CD14-positive monocyte (primary cell): ENCODE data around the gene TPGS2. TPM values are rescaled to one million over a fixed set of nuclear protein-coding genes. Genes with fewer than 3 reads are reported as not detected.

Experiments used
- DNase-seq, 3 donors: peaks; one replicate each; pipeline ENCODE4 v3.0.0-alpha.2; 2011 to 2022
- H2AFZ ChIP-seq: 2 replicates; pipeline ENCODE4 v1.6.0; 2012; ENCODE audit warnings: mild to moderate bottlenecking, low read depth, low read length, inconsistent platforms; ENCODE audit not compliant: insufficient read depth, poor library complexity, severe bottlenecking
- H3K27ac ChIP-seq, 2 donors: 1 replicate in 1 of 2; 2 replicates in 1 of 2; pipeline ENCODE4 v1.5.1; 2012 to 2013; ENCODE audit warnings: low read length in 2 of 2, control low read depth in 1 of 2, inconsistent platforms in 1 of 2, low read depth in 1 of 2, mild to moderate bottlenecking in 1 of 2
- H3K27me3 ChIP-seq, 2 donors: one replicate each; pipeline versions ENCODE4 v1.6.0 to v1.6.1; 2011 to 2013; ENCODE audit warnings: low read length in 2 of 2; ENCODE audit not compliant: control insufficient read depth in 2 of 2, insufficient read depth in 2 of 2
- H3K36me3 ChIP-seq, 2 donors: replicated peaks in 1 of 2; 1 replicate in 1 of 2; 2 replicates in 1 of 2; pipeline versions ENCODE4 v1.5.1 to v1.6.1; 2012 to 2013; ENCODE audit warnings: low read length in 2 of 2, control low read depth in 1 of 2, inconsistent platforms in 1 of 2, mild to moderate bottlenecking in 1 of 2; ENCODE audit not compliant: insufficient read depth in 2 of 2, control insufficient read depth in 1 of 2
- H3K4me1 ChIP-seq, 2 donors: 1 replicate in 1 of 2; 2 replicates in 1 of 2; pipeline versions ENCODE4 v1.5.1 to v1.6.1; 2012 to 2013; ENCODE audit warnings: low read length in 2 of 2, control low read depth in 1 of 2, inconsistent platforms in 1 of 2, mild to moderate bottlenecking in 1 of 2, moderate library complexity in 1 of 2; ENCODE audit not compliant: insufficient read depth in 2 of 2, control insufficient read depth in 1 of 2
- H3K4me2 ChIP-seq: replicated peaks from 2 replicates; pipeline ENCODE3; 2012; ENCODE audit warnings: low read length, moderate library complexity, mild to moderate bottlenecking; ENCODE audit not compliant: poor library complexity, severe bottlenecking; ENCODE audit errors: extremely low read depth
- H3K4me3 ChIP-seq, 3 experiments: fragments of 200-600 bp in 1 of 3; sonication (generic) in 1 of 3; replicated peaks in 1 of 3; 1 replicate in 2 of 3; 2 replicates in 1 of 3; pipeline ENCODE4 v1.5.1; 2011 to 2013; ENCODE audit warnings: low read length in 3 of 3, mild to moderate bottlenecking in 3 of 3, control low read depth in 2 of 3, low read depth in 2 of 3, inconsistent platforms in 1 of 3, moderate library complexity in 1 of 3
- H3K79me2 ChIP-seq: 2 replicates; pipeline ENCODE4 v1.6.0; 2012; ENCODE audit warnings: mild to moderate bottlenecking, control low read depth, inconsistent platforms, low read length, moderate library complexity; ENCODE audit not compliant: insufficient read depth
- H3K9ac ChIP-seq: 2 replicates; pipeline ENCODE4 v1.6.0; 2017; ENCODE audit warnings: low read length, mild to moderate bottlenecking; ENCODE audit not compliant: insufficient read depth, poor library complexity, severe bottlenecking
- H3K9me3 ChIP-seq, 2 donors: replicated peaks in 1 of 2; 1 replicate in 1 of 2; 2 replicates in 1 of 2; pipeline versions ENCODE4 v1.5.1 to v1.6.1; 2012 to 2013; ENCODE audit warnings: low read length in 2 of 2, control low read depth in 1 of 2; ENCODE audit not compliant: control insufficient read depth in 1 of 2, insufficient read depth in 1 of 2
- H4K20me1 ChIP-seq: 2 replicates; pipeline ENCODE4 v1.6.0; 2012; ENCODE audit warnings: mild to moderate bottlenecking, low read length, control low read depth, moderate library complexity; ENCODE audit not compliant: insufficient read depth
- H3K27ac Mint-ChIP-seq, 7 donors: one replicate each; pipeline ENCODE4 v1.8.0; 2020; ENCODE audit warnings: mild to moderate bottlenecking in 7 of 7, mixed read lengths in 7 of 7, moderate library complexity in 6 of 7, inconsistent platforms in 2 of 7
- H3K27me3 Mint-ChIP-seq, 3 donors: one replicate each; pipeline ENCODE4 v1.8.0; 2021 to 2022; ENCODE audit warnings: low read depth in 3 of 3, mild to moderate bottlenecking in 3 of 3, mixed read lengths in 3 of 3, moderate library complexity in 3 of 3, inconsistent platforms in 1 of 3
- H3K36me3 Mint-ChIP-seq, 2 donors: one replicate each; pipeline ENCODE4 v1.8.0; 2020; ENCODE audit warnings: mixed read lengths in 2 of 2, inconsistent platforms in 1 of 2, mild to moderate bottlenecking in 1 of 2
- H3K4me1 Mint-ChIP-seq: one replicate; pipeline ENCODE4 v1.8.0; 2020; ENCODE audit warnings: mild to moderate bottlenecking, mixed read lengths
- H3K4me3 Mint-ChIP-seq, 2 donors: one replicate each; pipeline ENCODE4 v1.8.0; 2020; ENCODE audit warnings: mild to moderate bottlenecking in 2 of 2, mixed read lengths in 2 of 2, moderate library complexity in 1 of 2
- H3K9me3 Mint-ChIP-seq, 7 donors: one replicate each; pipeline ENCODE4 v1.8.0; 2020 to 2022; ENCODE audit warnings: mixed read lengths in 7 of 7, mild to moderate bottlenecking in 6 of 7, moderate library complexity in 6 of 7, inconsistent platforms in 2 of 7
- WGBS: methylation state at CpG from one replicate; pipeline ENCODE4 v1.1.5; 2013; ENCODE audit warnings: missing lambda C conversion rate; ENCODE audit not compliant: insufficient coverage; 5-methylcytosine and 5-hydroxymethylcytosine counted together
- intact Hi-C, 2 donors: fragments of 100-400 bp; cut with micrococcal nuclease; formaldehyde crosslinking; loops; one replicate each; pipeline versions ENCODE4 v1.15.0 to v1.15.1; 2023
- polyA plus RNA-seq, 3 donors: library from polyadenylated mRNA; depleted of rRNA in 1 of 3; unstranded in 2 of 3; stranded (reverse) in 1 of 3; fragments of 300-500 nt in 2 of 3; fragments of >200 nt in 1 of 3; fragmentation: Illumina TruSeq in 2 of 3; gene quantifications; 1 replicate in 2 of 3; 2 replicates in 1 of 3; pipeline ENCODE4 v1.2.3, GENCODE V29; 2012 to 2021
- TF ChIP-seq, protein P1 (sequence below): fragments of 200-600 bp; IDR thresholded peaks from one replicate; pipeline ENCODE4 v1.8.0; 2022; ENCODE audit warnings: antibody characterized with exemption, mild to moderate bottlenecking

TPGS2 gene
- polyA plus RNA-seq, 3 donors, result 27.6 to 50.1 (median 41.5) TPM

DNA sequence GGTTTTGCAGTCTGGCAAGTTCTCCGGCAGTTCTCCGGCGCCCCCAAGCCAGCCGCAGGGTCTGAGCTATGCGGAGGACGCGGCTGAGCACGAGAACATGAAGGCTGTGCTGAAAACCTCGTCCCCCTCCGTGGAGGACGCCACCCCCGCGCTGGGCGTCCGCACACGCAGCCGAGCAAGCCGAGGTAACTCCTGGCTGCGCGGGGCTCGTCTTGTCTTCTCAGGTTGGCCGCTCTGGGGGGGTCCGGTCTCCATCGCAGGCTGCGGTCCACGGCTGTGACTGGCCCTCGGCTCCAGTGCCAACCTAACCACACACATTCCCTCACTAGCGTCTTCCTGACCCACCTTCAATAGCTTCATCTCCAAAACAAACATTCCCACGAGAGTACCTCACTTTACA lies 68.2 kb downstream of the TPGS2 start:
- Histone ChIP-seq H3K79me2 (no peaks in the 10 kb centered on the region), H3K27me3 (no peaks in the 10 kb centered on the region), H2AFZ (no peak overlapping the region), H4K20me1 (no peaks in the 10 kb centered on the region), H3K27ac (no peak overlapping the region), H3K4me3 (no peak overlapping the region), H3K9me3 (no peaks in the 10 kb centered on the region), H3K4me1 (no peaks in the 10 kb centered on the region), H3K4me2 (no peak overlapping the region), H3K36me3 (no peaks in the 10 kb centered on the region), H3K9ac (no peak overlapping the region)
- TF ChIP-seq, protein P1, sequence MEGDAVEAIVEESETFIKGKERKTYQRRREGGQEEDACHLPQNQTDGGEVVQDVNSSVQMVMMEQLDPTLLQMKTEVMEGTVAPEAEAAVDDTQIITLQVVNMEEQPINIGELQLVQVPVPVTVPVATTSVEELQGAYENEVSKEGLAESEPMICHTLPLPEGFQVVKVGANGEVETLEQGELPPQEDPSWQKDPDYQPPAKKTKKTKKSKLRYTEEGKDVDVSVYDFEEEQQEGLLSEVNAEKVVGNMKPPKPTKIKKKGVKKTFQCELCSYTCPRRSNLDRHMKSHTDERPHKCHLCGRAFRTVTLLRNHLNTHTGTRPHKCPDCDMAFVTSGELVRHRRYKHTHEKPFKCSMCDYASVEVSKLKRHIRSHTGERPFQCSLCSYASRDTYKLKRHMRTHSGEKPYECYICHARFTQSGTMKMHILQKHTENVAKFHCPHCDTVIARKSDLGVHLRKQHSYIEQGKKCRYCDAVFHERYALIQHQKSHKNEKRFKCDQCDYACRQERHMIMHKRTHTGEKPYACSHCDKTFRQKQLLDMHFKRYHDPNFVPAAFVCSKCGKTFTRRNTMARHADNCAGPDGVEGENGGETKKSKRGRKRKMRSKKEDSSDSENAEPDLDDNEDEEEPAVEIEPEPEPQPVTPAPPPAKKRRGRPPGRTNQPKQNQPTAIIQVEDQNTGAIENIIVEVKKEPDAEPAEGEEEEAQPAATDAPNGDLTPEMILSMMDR, result no peak
- Mint-ChIP-seq H3K27ac (no peak overlapping the region), H3K36me3 (no peaks in the 10 kb centered on the region), H3K4me1 (no peaks in the 10 kb centered on the region), H3K27me3 (peaks cover 0 to 3% (median 1%) of the 10 kb centered on the region in 3 donors), H3K4me3 (no peak overlapping the region), H3K9me3 (peaks cover 0 to 3% (median 2%) of the 10 kb centered on the region in 7 donors)
- 94% methylated on average over 26 of the region's 29 CpGs for WGBS
- intact Hi-C loops, result no loop called here
- no peak for DNase-seq

DNA sequence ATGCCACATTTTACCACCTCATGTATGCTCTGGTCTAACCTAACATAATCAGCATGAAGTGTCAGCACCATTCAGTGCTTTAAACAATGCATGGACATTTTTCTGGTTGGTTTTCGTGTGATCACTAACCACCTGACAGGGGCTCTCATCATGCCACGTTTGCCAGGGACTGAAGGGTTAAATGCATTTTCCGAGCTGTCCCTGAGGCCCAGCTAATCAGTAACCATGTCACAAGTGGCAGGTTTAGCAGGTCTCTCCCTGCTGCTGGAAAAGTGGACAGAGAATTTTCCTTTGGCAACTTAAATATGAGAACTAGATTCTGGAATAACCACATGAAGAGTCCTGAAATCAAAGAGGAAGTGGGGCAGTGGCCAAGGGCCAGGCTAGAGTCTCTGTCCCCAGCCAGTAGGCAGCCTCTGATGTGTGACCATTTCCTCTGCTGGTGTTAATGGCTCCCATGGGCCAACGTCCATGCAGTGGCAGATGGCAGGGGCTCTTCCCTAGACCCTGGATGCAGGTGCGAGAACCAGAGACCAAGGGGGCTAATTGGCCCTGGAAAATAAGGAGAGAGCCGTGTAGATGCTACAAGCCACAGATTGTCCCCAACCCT lies 69.5 kb downstream of the TPGS2 start:
- peaks cover 0 to 3% (median 1%) of the 10 kb centered on the region in 3 donors for H3K27me3 Mint-ChIP-seq
- no peaks in the 10 kb centered on the region for H3K4me1 ChIP-seq
- no peak overlapping the region for H3K4me3 ChIP-seq
- TF ChIP-seq, protein P1, result no peak
- no peaks in the 10 kb centered on the region for H3K79me2 ChIP-seq
- no peaks in the 10 kb centered on the region for H3K4me1 Mint-ChIP-seq
- H2AFZ ChIP-seq, result no peak overlapping the region
- intact Hi-C loops, result no loop called here
- H3K4me2 ChIP-seq, result no peak overlapping the region
- H3K9me3 ChIP-seq, result no peaks in the 10 kb centered on the region
- no peak overlapping the region for H3K27ac ChIP-seq
- H3K27me3 ChIP-seq, result no peaks in the 10 kb centered on the region
- H3K9me3 Mint-ChIP-seq, result peaks cover 0 to 3% (median 2%) of the 10 kb centered on the region in 7 donors
- H3K4me3 Mint-ChIP-seq, result no peak overlapping the region
- H3K36me3 Mint-ChIP-seq, result no peaks in the 10 kb centered on the region
- no peaks in the 10 kb centered on the region for H3K36me3 ChIP-seq
- no peak for DNase-seq
- no peak overlapping the region for H3K27ac Mint-ChIP-seq
- no peaks in the 10 kb centered on the region for H4K20me1 ChIP-seq
- H3K9ac ChIP-seq, result no peak overlapping the region
- 81% methylated on average over 6 of the region's 6 CpGs for WGBS
